Lower lobe of right lung (tissue), 2 donors: ENCODE measurements around the gene PYGB. TPM values are rescaled to one million over a fixed set of nuclear protein-coding genes. Genes with fewer than 3 reads are reported as not detected.
"Not testable (repeated sequence)": the region's sequence is repeated elsewhere in the genome, so short reads cannot be mapped to it uniquely, and the experiment has no call there.

ENCODE experiments used
- ATAC-seq, 2 donors: fragments of 200-7000 bp; cut with Tn5 transposase; one replicate each; pipeline ENCODE4 v1.9.1; 2020 to 2022; ENCODE audit warnings: mild to moderate bottlenecking in 2 of 2, moderate library complexity in 2 of 2
- DNase-seq: peaks from one replicate; pipeline ENCODE4 v3.0.0-alpha.2; 2020
- H3K27ac ChIP-seq: fragments of 200-600 bp; one replicate; pipeline ENCODE4 v1.8.0; 2022
- H3K27me3 ChIP-seq: fragments of 200-600 bp; one replicate; pipeline ENCODE4 v1.8.0; 2022; ENCODE audit warnings: low read depth
- H3K36me3 ChIP-seq: fragments of 200-600 bp; one replicate; pipeline ENCODE4 v1.8.0; 2022; ENCODE audit warnings: mild to moderate bottlenecking
- H3K4me1 ChIP-seq: fragments of 200-600 bp; one replicate; pipeline ENCODE4 v1.8.0; 2022
- H3K4me3 ChIP-seq: fragments of 200-600 bp; one replicate; pipeline ENCODE4 v1.8.0; 2022; ENCODE audit warnings: mild to moderate bottlenecking
- H3K9me3 ChIP-seq: fragments of 200-600 bp; one replicate; pipeline ENCODE4 v1.8.0; 2022
- CTCF ChIP-seq: fragments of 200-600 bp; IDR thresholded peaks from one replicate; pipeline ENCODE4 v1.8.0; 2022; ENCODE audit warnings: antibody characterized with exemption, mild to moderate bottlenecking
- intact Hi-C: fragments of 100-400 bp; cut with DNase I; formaldehyde crosslinking; loops from one replicate; pipeline ENCODE4 v1.11.0; 2022
- total RNA-seq: library from RNA; stranded (reverse); fragmentation: NEBNext Ultra II Directional; extraction: Animal tissue kit (Norgen Biotek cat#: 25700); gene quantifications from one replicate; pipeline ENCODE4 v1.2.1, GENCODE V29; 2021
- donor health status: DM: no; HTN: yes; CAD: no; lungs with severe emphysema.

The PYGB gene
- total RNA-seq, 1 donor from 2014 or later, result 57.5 TPM

- no peaks in the 10 kb centered on the region for H3K9me3 ChIP-seq
These were observed 10.6 kb downstream of the PYGB start for GRCh38 chr20:25258476-25258805.

GRCh38 chr20:25258828-25259227 is 10.9 kb downstream of the PYGB start:
- Histone ChIP-seq H3K4me3 (no peak overlapping the region), H3K36me3 (peaks cover 27% of the 10 kb centered on the region)

More at GRCh38 chr20:25258476-25258805, 10.6 kb downstream of the PYGB start:
- H3K27ac ChIP-seq, result no peak overlapping the region
- ATAC-seq, result no peak
- intact Hi-C loops, result no loop called here
- no peak overlapping the region for H3K4me3 ChIP-seq
- H3K36me3 ChIP-seq, result peaks cover 27% of the 10 kb centered on the region
- no peaks in the 10 kb centered on the region for H3K27me3 ChIP-seq
- TF ChIP-seq CTCF, result no peak
- no peak for DNase-seq
- peaks cover 35% of the 10 kb centered on the region for H3K4me1 ChIP-seq

GRCh38 chr20:25259358-25259757 is 11.5 kb downstream of the PYGB start:
- Histone ChIP-seq H3K36me3 (peaks cover 27% of the 10 kb centered on the region), H3K4me1 (peaks cover 35% of the 10 kb centered on the region), H3K4me3 (no peak overlapping the region), H3K9me3 (no peaks in the 10 kb centered on the region), H3K27ac (no peak overlapping the region), H3K27me3 (no peaks in the 10 kb centered on the region)
- ATAC-seq (no peak), DNase-seq (no peak)
- intact Hi-C loops, result no loop called here
- TF ChIP-seq CTCF, result no peak

More at GRCh38 chr20:25258828-25259227, 10.9 kb downstream of the PYGB start:
- TF ChIP-seq CTCF, result no peak
- Histone ChIP-seq H3K27me3 (no peaks in the 10 kb centered on the region), H3K4me1 (peaks cover 35% of the 10 kb centered on the region), H3K27ac (no peak overlapping the region), H3K9me3 (no peaks in the 10 kb centered on the region)
- intact Hi-C loops, result no loop called here
- no peak for DNase-seq
- no peak for ATAC-seq

GRCh38 chr20:25259788-25260254 is 11.9 kb downstream of the PYGB start:
- Histone ChIP-seq H3K9me3 (no peaks in the 10 kb centered on the region), H3K4me1 (peaks cover 32% of the 10 kb centered on the region), H3K27ac (no peak overlapping the region), H3K27me3 (no peaks in the 10 kb centered on the region), H3K4me3 (no peak overlapping the region), H3K36me3 (peaks cover 27% of the 10 kb centered on the region)
- no peak for TF ChIP-seq CTCF
- no peak for ATAC-seq
- intact Hi-C loops, result no loop called here
- no peak for DNase-seq

GRCh38 chr20:25260770-25261437 is 13.0 kb downstream of the PYGB start:
- H3K4me3 ChIP-seq, ATAC-seq, DNase-seq: not testable (repeated sequence)

GRCh38 chr20:25269057-25269832 is 21.4 kb downstream of the PYGB start:
- intact Hi-C loops, result no loop called here
- H3K9me3 ChIP-seq, result no peaks in the 10 kb centered on the region
- no peaks in the 10 kb centered on the region for H3K27me3 ChIP-seq
- no peak for TF ChIP-seq CTCF
- peaks cover 54% of the 10 kb centered on the region for H3K36me3 ChIP-seq
- ATAC-seq, result no peak
- DNase-seq, result no peak
- H3K4me1 ChIP-seq, result no peaks in the 10 kb centered on the region
- no peak overlapping the region for H3K27ac ChIP-seq
- no peak overlapping the region for H3K4me3 ChIP-seq

More at GRCh38 chr20:25260770-25261437, 13.0 kb downstream of the PYGB start:
- Histone ChIP-seq H3K36me3 (peaks cover 27% of the 10 kb centered on the region), H3K4me1 (peaks cover 21% of the 10 kb centered on the region)
- H3K27ac ChIP-seq, H3K27me3 ChIP-seq, intact Hi-C loops, H3K9me3 ChIP-seq: not testable (repeated sequence)
